Common myeloid progenitor, CD34-positive (primary cell): ENCODE data around the gene RIPOR3.

Experiments
- CTCF ChIA-PET: fragments of 350-600 bp; sonication (Branson Sonifier 250); formaldehyde crosslinking; loops from one replicate; lab custom pipeline; 2021; ENCODE audit warnings: antibody characterized with exemption; lab: Charles Lee
- POLR2A ChIA-PET: fragments of 350-600 bp; sonication (Branson Sonifier 250); formaldehyde crosslinking; loops from one replicate; lab custom pipeline; 2021; ENCODE audit warnings: antibody characterized with exemption; lab: Charles Lee
- DNase-seq, 3 donors: peaks; one replicate each; pipeline versions ENCODE4 v3.0.0 to v3.0.0-alpha.2; 2013
- H3K27ac ChIP-seq, 2 experiments: 1 replicate in 1 of 2; 2 replicates in 1 of 2; pipeline ENCODE4 v1.7.0; 2013; ENCODE audit warnings: inconsistent platforms in 2 of 2, low read length in 2 of 2, mild to moderate bottlenecking in 2 of 2, low read depth in 1 of 2, moderate library complexity in 1 of 2; ENCODE audit not compliant: severe bottlenecking in 2 of 2, insufficient read depth in 1 of 2, poor library complexity in 1 of 2
- H3K27me3 ChIP-seq, 5 experiments: replicated peaks in 2 of 5; 1 replicate in 3 of 5; 2 replicates in 2 of 5; pipeline versions ENCODE4 v1.6.1 to v1.7.0; 2013; ENCODE audit warnings: low read length in 4 of 5, mild to moderate bottlenecking in 2 of 5, moderate library complexity in 2 of 5, inconsistent platforms in 1 of 5; ENCODE audit not compliant: insufficient read depth in 5 of 5, control insufficient read depth in 4 of 5
- H3K36me3 ChIP-seq, 4 experiments: 1 replicate in 2 of 4; 2 replicates in 2 of 4; pipeline versions ENCODE4 v1.6.1 to v1.7.0; 2013; ENCODE audit warnings: low read length in 3 of 4, control low read depth in 1 of 4, mild to moderate bottlenecking in 1 of 4; ENCODE audit not compliant: control insufficient read depth in 4 of 4, insufficient read depth in 4 of 4
- H3K4me1 ChIP-seq, 4 experiments: 1 replicate in 3 of 4; 2 replicates in 1 of 4; pipeline versions ENCODE4 v1.6.1 to v1.7.1; 2013; ENCODE audit warnings: low read length in 3 of 4, mild to moderate bottlenecking in 3 of 4, control low read depth in 1 of 4, inconsistent platforms in 1 of 4, moderate library complexity in 1 of 4; ENCODE audit not compliant: control insufficient read depth in 4 of 4, insufficient read depth in 4 of 4; ENCODE audit errors: control extremely low read depth in 1 of 4
- H3K4me3 ChIP-seq, 7 experiments: 1 replicate in 4 of 7; 2 replicates in 3 of 7; pipeline versions ENCODE4 v1.5.1 to v1.7.0; 2013; ENCODE audit warnings: mild to moderate bottlenecking in 7 of 7, low read length in 6 of 7, moderate library complexity in 6 of 7, inconsistent platforms in 2 of 7, low read depth in 2 of 7, control low read depth in 1 of 7; ENCODE audit not compliant: insufficient read depth in 4 of 7, control insufficient read depth in 1 of 7; ENCODE audit errors: extremely low read depth in 1 of 7
- H3K9me3 ChIP-seq, 5 experiments: 1 replicate in 4 of 5; 2 replicates in 1 of 5; pipeline versions ENCODE4 v1.6.1 to v1.7.1; 2013; ENCODE audit warnings: low read length in 4 of 5, mild to moderate bottlenecking in 2 of 5, inconsistent platforms in 1 of 5, low read depth in 1 of 5, moderate library complexity in 1 of 5; ENCODE audit not compliant: control insufficient read depth in 4 of 5, insufficient read depth in 2 of 5; ENCODE audit errors: control extremely low read depth in 1 of 5
- WGBS: methylation state at CpG from one replicate; pipeline ENCODE4 v1.1.5; 2013; ENCODE audit not compliant: insufficient coverage; 5-methylcytosine and 5-hydroxymethylcytosine counted together

RIPOR3 gene

DNA sequence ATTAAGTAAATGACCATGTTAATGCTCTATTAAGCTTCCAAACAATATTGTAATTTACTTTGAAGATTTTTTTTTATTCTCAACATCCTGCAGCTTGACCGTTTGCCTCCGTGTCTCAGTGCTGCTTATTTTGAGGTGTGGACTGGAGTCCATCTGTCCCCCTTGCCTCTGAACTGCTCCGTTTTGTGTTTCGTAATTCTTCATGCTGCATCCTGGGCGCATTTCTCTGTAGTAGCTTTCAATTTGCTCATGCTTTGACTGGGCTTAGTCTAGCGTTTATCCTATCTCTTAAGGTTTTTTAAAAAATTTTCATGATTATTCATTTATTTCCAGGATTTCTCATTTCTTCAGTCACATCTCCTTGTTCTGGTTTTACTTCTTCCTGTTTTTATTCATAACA is 143.4 kb downstream of the RIPOR3 start:
- CTCF ChIA-PET: interaction anchor here (1.0 to 55.4 kb wide), 5 partner anchors 10 to 360 kb away, joined by 3 to 906 read pairs (median 9); partner anchors contain the start of gene PTPN1
- no peaks in the 10 kb centered on the region for H3K9me3 ChIP-seq
- no peaks in the 10 kb centered on the region for H3K27me3 ChIP-seq
- H3K36me3 ChIP-seq: peaks cover 0 to 7% (median 3%) of the 10 kb centered on the region in 4 experiments
- peaks cover 19 to 84% (median 59%) of the 10 kb centered on the region in 4 experiments for H3K4me1 ChIP-seq
- no peak overlapping the region for H3K4me3 ChIP-seq
- POLR2A ChIA-PET: no interaction called here
- no peak for DNase-seq
- 97% methylated on average over 5 of the region's 6 CpGs for WGBS
- no peak overlapping the region for H3K27ac ChIP-seq

DNA sequence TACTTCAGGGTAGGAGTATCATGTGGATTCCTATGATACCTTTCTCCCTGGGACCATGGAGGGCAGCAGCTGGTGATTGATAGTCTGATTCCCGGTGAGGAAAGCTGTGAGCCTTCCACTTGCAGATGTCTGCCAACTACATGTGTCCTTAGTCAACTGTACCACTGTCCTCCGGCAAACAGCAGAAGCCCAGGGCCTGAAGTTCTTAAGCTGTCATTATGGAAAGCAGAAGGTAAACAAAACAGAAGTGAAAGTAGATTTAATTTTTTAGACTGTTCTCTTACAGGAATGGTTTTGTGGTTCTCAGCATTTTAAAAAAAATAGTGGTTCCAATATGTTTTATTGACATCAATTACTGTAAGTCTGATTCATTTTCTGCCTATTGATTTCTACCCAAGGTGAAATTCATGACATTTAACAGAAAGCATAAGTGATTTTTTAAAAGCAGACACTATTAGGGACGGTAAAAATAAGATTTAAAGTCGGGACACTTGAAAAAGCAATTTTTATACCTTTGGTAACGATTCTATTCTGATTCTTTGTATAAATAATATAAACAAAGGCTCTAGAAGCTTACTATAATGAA is 144.5 kb downstream of the RIPOR3 start:
- peak in 2 of 3 donors; percentile 66 to 74 for DNase-seq
- 83% methylated on average over 2 of the region's 5 CpGs for WGBS
- Histone ChIP-seq H3K36me3 (peaks cover 0 to 4% (median 3%) of the 10 kb centered on the region in 4 experiments), H3K4me3 (peak overlapping the region in 5 of 7 experiments; percentile 21 to 61 (median 36)), H3K27ac (peak overlapping the region; percentile 35 to 72), H3K27me3 (no peaks in the 10 kb centered on the region), H3K9me3 (no peaks in the 10 kb centered on the region), H3K4me1 (peaks cover 30 to 96% (median 65%) of the 10 kb centered on the region in 4 experiments)
- CTCF ChIA-PET: interaction anchor here (1.6 to 55.4 kb wide), 2 partner anchors 29 to 34 kb away, joined by 7 to 906 read pairs; partner anchors contain the start of gene PTPN1
- POLR2A ChIA-PET: no interaction called here

GRCh38 chr20:50545126-50545525 is 146.2 kb downstream of the RIPOR3 start:
- peak overlapping the region in 1 of 7 experiments; percentile 25 for H3K4me3 ChIP-seq
- 33% methylated on average over 3 of the region's 5 CpGs for WGBS
- peaks cover 44 to 97% (median 77%) of the 10 kb centered on the region in 4 experiments for H3K4me1 ChIP-seq
- H3K36me3 ChIP-seq: peaks cover 0 to 4% (median 3%) of the 10 kb centered on the region in 4 experiments
- H3K9me3 ChIP-seq: no peaks in the 10 kb centered on the region
- ChIA-PET CTCF (interaction anchor here (0.9 to 55.4 kb wide), 6 partner anchors 12 to 76 kb away, joined by 3 to 906 read pairs (median 4); partner anchors contain the start of gene PTPN1), POLR2A (no interaction called here)
- no peaks in the 10 kb centered on the region for H3K27me3 ChIP-seq
- no peak overlapping the region for H3K27ac ChIP-seq
- peak in 2 of 3 donors; percentile 60 to 72 for DNase-seq

DNA sequence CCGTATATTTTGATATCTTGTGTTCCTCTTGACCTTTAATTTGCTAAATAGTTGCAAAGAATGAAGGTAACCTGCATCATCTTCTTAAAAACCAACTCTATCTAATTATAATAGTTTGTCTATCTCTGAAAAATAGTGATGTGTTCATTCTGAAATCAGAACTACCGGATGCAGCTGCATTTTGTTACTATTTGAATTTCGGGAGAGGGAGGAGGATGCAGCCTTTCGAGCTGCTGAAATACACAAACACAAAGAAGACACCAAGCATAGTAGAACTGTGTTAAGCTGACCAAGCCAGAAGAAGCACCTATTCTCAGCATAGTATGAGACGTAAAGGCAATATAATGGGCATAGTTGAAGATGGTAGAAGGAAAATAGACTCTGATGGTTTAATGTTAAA is 148.0 kb downstream of the RIPOR3 start:
- Histone ChIP-seq H3K36me3 (peaks cover 0 to under 1% (median 0%) of the 10 kb centered on the region in 4 experiments), H3K27ac (no peak overlapping the region), H3K9me3 (no peaks in the 10 kb centered on the region), H3K27me3 (no peaks in the 10 kb centered on the region), H3K4me1 (peaks cover 50 to 91% (median 72%) of the 10 kb centered on the region in 4 experiments), H3K4me3 (no peak overlapping the region)
- CTCF ChIA-PET: interaction anchor here (1.5 to 55.4 kb wide), 3 partner anchors 28 to 36 kb away, joined by 3 to 906 read pairs (median 31); partner anchors contain the start of gene PTPN1
- peak in 1 of 3 donors; percentile 24 for DNase-seq
- POLR2A ChIA-PET: no interaction called here
- WGBS: no CpG with 5 or more reads among the region's 5 CpGs

DNA sequence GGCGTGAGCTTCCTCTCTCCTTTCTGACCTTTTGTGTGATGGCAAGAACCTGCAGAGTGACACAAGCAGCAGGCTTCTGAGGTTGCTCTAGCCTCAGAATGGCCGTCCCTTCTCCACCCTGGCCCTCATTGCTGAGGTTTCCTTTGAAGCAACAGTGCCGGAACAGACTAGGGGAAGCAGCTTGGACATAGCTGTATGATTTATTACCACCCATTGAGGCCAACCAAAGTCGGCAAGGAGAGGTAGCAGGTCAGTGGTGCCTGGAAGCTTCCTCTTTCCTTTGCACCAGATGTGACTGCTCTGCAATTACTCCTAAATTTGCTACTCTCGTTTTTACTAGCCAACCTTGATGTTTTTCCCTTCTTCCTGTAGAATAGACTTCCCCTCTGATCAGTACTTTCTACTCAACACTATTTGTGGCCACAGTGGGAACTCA is 149.7 kb downstream of the RIPOR3 start:
- Histone ChIP-seq H3K36me3 (no peaks in the 10 kb centered on the region), H3K27me3 (no peaks in the 10 kb centered on the region), H3K4me3 (peak overlapping the region in 5 of 7 experiments; percentile 21 to 47 (median 38)), H3K4me1 (peaks cover 54 to 88% (median 70%) of the 10 kb centered on the region in 4 experiments), H3K9me3 (no peaks in the 10 kb centered on the region), H3K27ac (peak overlapping the region in 1 of 2 experiments; percentile 44)
- CTCF ChIA-PET: interaction anchor here (1.2 to 55.4 kb wide), 5 partner anchors 17 to 77 kb away, joined by 3 to 906 read pairs (median 5); partner anchors contain the start of gene PTPN1
- POLR2A ChIA-PET: interaction anchor here (0.5 to 1.3 kb wide), 3 partner anchors 11 to 208 kb away, joined by 3 to 8 read pairs (median 3); no protein-coding TSS in a partner anchor
- WGBS: 0% methylated on average over 5 of the region's 5 CpGs
- DNase-seq: peak; percentile 70 to 99 (median 98)

GRCh38 chr20:50540620-50541605 is 150.4 kb downstream of the RIPOR3 start:
- Histone ChIP-seq H3K4me3 (peak overlapping the region in 4 of 7 experiments; percentile 21 to 47 (median 38)), H3K27ac (peak overlapping the region in 1 of 2 experiments; percentile 44), H3K36me3 (no peaks in the 10 kb centered on the region), H3K27me3 (no peaks in the 10 kb centered on the region), H3K9me3 (no peaks in the 10 kb centered on the region), H3K4me1 (peaks cover 48 to 81% (median 64%) of the 10 kb centered on the region in 4 experiments)
- POLR2A ChIA-PET: interaction anchor here (0.5 to 1.3 kb wide), 2 partner anchors 11 to 32 kb away, joined by 3 read pairs; no protein-coding TSS in a partner anchor
- WGBS: 35% methylated on average over 9 of the region's 14 CpGs
- DNase-seq: no peak
- CTCF ChIA-PET: interaction anchor here (1.1 to 55.4 kb wide), 6 partner anchors 17 to 76 kb away, joined by 3 to 906 read pairs (median 5); partner anchors contain the start of gene PTPN1
